ENCODE data around the gene SLC25A12. TPM values are rescaled to one million over a fixed set of nuclear protein-coding genes. Genes with fewer than 3 reads are reported as not detected.

Gene SLC25A12
- total and polyA plus RNA-seq, 11 donors: 45.8 to 128 (median 117) TPM

DNA sequence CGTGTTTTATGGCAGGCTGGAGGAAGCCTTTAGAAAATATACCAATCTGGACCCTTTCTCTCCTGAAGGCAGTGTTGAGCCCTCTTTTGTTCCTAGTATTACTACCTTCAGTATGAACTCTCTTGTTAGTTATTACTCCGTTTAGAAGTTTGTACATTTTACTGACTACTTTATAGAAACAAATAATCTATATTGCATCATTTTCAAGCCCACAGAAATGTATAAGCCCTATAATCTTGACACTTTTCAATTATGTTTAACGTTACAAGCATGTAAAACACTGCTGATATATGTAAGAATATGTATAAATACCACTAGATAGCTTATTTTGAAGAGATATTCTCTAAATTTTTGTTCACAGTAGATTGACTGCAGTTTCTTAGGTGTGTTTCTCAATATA, 64.0 kb downstream of the SLC25A12 start:
- Histone ChIP-seq H3K4me1 (no peaks in the 10 kb centered on the region), H3K9me3 (peaks cover 0 to 4% (median 0%) of the 10 kb centered on the region in 12 donors), H3K27me3 (no peaks in the 10 kb centered on the region), H3K4me3 (no peak overlapping the region), H3K36me3 (peaks cover 0 to 100% (median 77%) of the 10 kb centered on the region in 9 donors), H3K27ac (no peak overlapping the region)
- TF ChIP-seq CTCF (IDR thresholded peaks at IDR 0.05): no peak
- TF ChIP-seq POLR2A (IDR thresholded peaks at IDR 0.05): no peak
- no peak for DNase-seq
- WGBS, 4 donors: 92 to 97% (median 95%) methylated on average over 3 of the region's 3 CpGs
- intact Hi-C loops (cut with DNase I): no loop called here
- no peak for ATAC-seq

- H3K27ac ChIP-seq: no peak overlapping the region
- peaks cover 0 to 2% (median 0%) of the 10 kb centered on the region in 12 donors for H3K4me1 ChIP-seq
- DNase-seq (no peak), ATAC-seq (peak in 1 of 4 donors; percentile 47)
- 79 to 96% (median 93%) methylated on average over 1 of the region's 1 CpG for WGBS, 4 donors
- no peaks in the 10 kb centered on the region for H3K27me3 ChIP-seq
- no peaks in the 10 kb centered on the region for H3K9me3 ChIP-seq
- no peak overlapping the region for H3K4me3 ChIP-seq
- intact Hi-C loops (cut with DNase I): no loop called here
- TF ChIP-seq POLR2A (IDR thresholded peaks at IDR 0.05) (no peak), CTCF (IDR thresholded peaks at IDR 0.05) (no peak)
- peaks cover 0 to 87% (median 34%) of the 10 kb centered on the region in 9 donors for H3K36me3 ChIP-seq
These were observed 70.0 kb downstream of the SLC25A12 start for GRCh38 chr2:171824086-171824485.

GRCh38 chr2:171822525-171823322, 71.3 kb downstream of the SLC25A12 start:
- H3K4me3 ChIP-seq: no peak overlapping the region
- intact Hi-C loops (cut with DNase I): no loop called here
- 94 to 100% (median 97%) methylated on average over 1 of the region's 1 CpG for WGBS, 4 donors

More at GRCh38 chr2:171822525-171823322, 71.3 kb downstream of the SLC25A12 start:
- H3K27me3 ChIP-seq: no peaks in the 10 kb centered on the region
- no peak for DNase-seq
- H3K9me3 ChIP-seq: no peaks in the 10 kb centered on the region
- ATAC-seq: no peak
- TF ChIP-seq POLR2A (IDR thresholded peaks at IDR 0.05): no peak
- TF ChIP-seq CTCF (IDR thresholded peaks at IDR 0.05): no peak
- no peak overlapping the region for H3K27ac ChIP-seq
- peaks cover 0 to 82% (median 32%) of the 10 kb centered on the region in 9 donors for H3K36me3 ChIP-seq
- H3K4me1 ChIP-seq: peaks cover 0 to 2% (median 0%) of the 10 kb centered on the region in 12 donors
